ENCODE measurements around the gene PDAP1. TPM values are rescaled to one million over a fixed set of nuclear protein-coding genes. Genes with fewer than 3 reads are reported as not detected.

PDAP1 gene
- polyA plus RNA-seq, 1 of the 3 experiments (the other 2 are of a cell fraction), result 389 TPM

- no peaks in the 10 kb centered on the region for H3K9me2 ChIP-seq
- no peak overlapping the region for H2AFZ ChIP-seq (ENCODE audit: low read depth)
- TF ChIP-seq NFIC (IDR thresholded peaks at IDR 0.05; ENCODE audit: borderline replicate concordance) (no peak), PBX3 (IDR thresholded peaks at IDR 0.05) (no peak), JUND (IDR thresholded peaks at IDR 0.05) (no peak), EZH2phosphoT487 (IDR thresholded peaks at IDR 0.05; ENCODE audit: borderline replicate concordance, low read depth) (no peak), GABPA (IDR thresholded peaks at IDR 0.05; ENCODE audit: low read depth) (no peak), TEAD4 (IDR thresholded peaks at IDR 0.05; ENCODE audit: borderline replicate concordance, insufficient read depth) (no peak), POLR2AphosphoS5 (IDR thresholded peaks at IDR 0.05; ENCODE audit: low read depth, low read length) (no peak), TCF12 (IDR thresholded peaks at IDR 0.05) (no peak), USF1 (IDR thresholded peaks at IDR 0.05; ENCODE audit: borderline replicate concordance, low read depth) (no peak), MXI1 (IDR thresholded peaks at IDR 0.05; ENCODE audit: low read depth, low read length) (no peak)
- ChIA-PET CTCF (interaction anchor here (0.9 to 3.2 kb wide), 4 partner anchors 9 to 81 kb away, joined by 3 to 11 read pairs (median 5); no protein-coding TSS in a partner anchor), POLR2A (interaction anchor here (1.1 to 10.2 kb wide), 5 partner anchors 9 to 707 kb away, joined by 3 to 102 read pairs (median 7); partner anchors contain the start of genes AP4M1, BUD31, MCM7 and PDAP1)
- peaks cover 0 to 17% of the 10 kb centered on the region in 2 experiments; a peak in 1 of 4 replicates for H3K4me1 ChIP-seq (ENCODE audit: control insufficient read depth in 1 of 2, insufficient read depth in 2 of 2, low read depth in 1 of 2, low read length in 1 of 2)
- H3K9ac ChIP-seq, result no peak overlapping the region
- no peak overlapping the region for H3K4me2 ChIP-seq
- H3K9me3 ChIP-seq, result no peaks in the 10 kb centered on the region
- H3K27me3 ChIP-seq (ENCODE audit: insufficient read depth), result no peaks in the 10 kb centered on the region
- 96% methylated on average over 4 of the region's 4 CpGs for WGBS (ENCODE audit: low lambda C conversion rate)
- H4K20me1 ChIP-seq (ENCODE audit: insufficient read depth), result peaks cover 47% of the 10 kb centered on the region
- peak overlapping the region in 1 of 2 experiments; percentile 67; a peak in 1 of 4 replicates for H3K27ac ChIP-seq (ENCODE audit: low read depth in 2 of 2, low read length in 1 of 2)
- H3F3A ChIP-seq (replicated peaks; ENCODE audit: insufficient read depth), result peaks cover 80% of the 10 kb centered on the region
- no peak overlapping the region for H3K4me3 ChIP-seq (ENCODE audit: low read depth in 2 of 2, low read length in 1 of 2)
- H3K36me3 ChIP-seq (replicated peaks in 1 of 2; ENCODE audit: control insufficient read depth in 1 of 2, insufficient read depth in 2 of 2, low read length in 1 of 2), result peaks cover 57 to 65% of the 10 kb centered on the region in 2 experiments
- no peak for DNase-seq
- H3K79me2 ChIP-seq (ENCODE audit: insufficient read depth), result peaks cover 18% of the 10 kb centered on the region; the same call in 1 of the 2 replicates
Observed at GRCh38 chr7:99394188-99394502, 14.3 kb downstream of the PDAP1 start.

- TF ChIP-seq JUND (IDR thresholded peaks at IDR 0.05) (0 out of 2 replicates have a peak, but pooled peaks have one; percentile 1), IRF3 (IDR thresholded peaks at IDR 0.05; ENCODE audit: low read depth, low read length) (no peak), MAX (IDR thresholded peaks at IDR 0.05; ENCODE audit: low read depth) (no peak), USF1 (IDR thresholded peaks at IDR 0.05; ENCODE audit: borderline replicate concordance, low read depth) (peak; percentile 50; the same call in 1 of the 2 replicates), CHD2 (IDR thresholded peaks at IDR 0.05; ENCODE audit: low read length, partially characterized antibody) (peak; percentile 25), YY1 (IDR thresholded peaks at IDR 0.05; ENCODE audit: low read depth) (no peak), ZBTB33 (IDR thresholded peaks at IDR 0.05; ENCODE audit: borderline replicate concordance, low read depth) (0 out of 2 replicates have a peak, but pooled peaks have one; percentile 9), MXI1 (IDR thresholded peaks at IDR 0.05; ENCODE audit: low read depth, low read length) (peak; percentile 93), RFX5 (IDR thresholded peaks at IDR 0.05; ENCODE audit: low read length) (no peak), USF2 (IDR thresholded peaks at IDR 0.05; ENCODE audit: borderline replicate concordance, low read depth, low read length) (peak; percentile 20; the same call in 1 of the 2 replicates)
- CTCF ChIA-PET, result interaction anchor here (0.9 to 3.2 kb wide), 6 partner anchors 9 to 81 kb away, joined by 3 to 11 read pairs (median 4); no protein-coding TSS in a partner anchor
- H3K4me2 ChIP-seq, result peak overlapping the region; percentile 30; the same call in 1 of the 2 replicates
Observed at GRCh38 chr7:99393355-99394187, 14.8 kb downstream of the PDAP1 start.

More at GRCh38 chr7:99393355-99394187, 14.8 kb downstream of the PDAP1 start:
- Histone ChIP-seq H4K20me1 (ENCODE audit: insufficient read depth) (peaks cover 46% of the 10 kb centered on the region), H3K9ac (no peak overlapping the region), H3K27me3 (ENCODE audit: insufficient read depth) (no peaks in the 10 kb centered on the region), H3K4me1 (ENCODE audit: control insufficient read depth in 1 of 2, insufficient read depth in 2 of 2, low read depth in 1 of 2, low read length in 1 of 2) (peaks cover 0 to 17% of the 10 kb centered on the region in 2 experiments; a peak in 1 of 4 replicates), H3F3A (replicated peaks; ENCODE audit: insufficient read depth) (peaks cover 78% of the 10 kb centered on the region), H3K9me3 (no peaks in the 10 kb centered on the region), H2AFZ (ENCODE audit: low read depth) (no peak overlapping the region), H3K79me2 (ENCODE audit: insufficient read depth) (peaks cover 18% of the 10 kb centered on the region; the same call in 1 of the 2 replicates), H3K9me2 (no peaks in the 10 kb centered on the region), H3K36me3 (replicated peaks in 1 of 2; ENCODE audit: control insufficient read depth in 1 of 2, insufficient read depth in 2 of 2, low read length in 1 of 2) (peaks cover 60 to 63% of the 10 kb centered on the region in 2 experiments), H3K4me3 (ENCODE audit: low read depth in 2 of 2, low read length in 1 of 2) (peak overlapping the region in 1 of 2 experiments; percentile 41; a peak in 2 of 4 replicates), H3K27ac (ENCODE audit: low read depth in 2 of 2, low read length in 1 of 2) (peak overlapping the region in 1 of 2 experiments; percentile 67; a peak in 2 of 4 replicates)
- POLR2A ChIA-PET, result interaction anchor here (0.7 to 10.2 kb wide), 10 partner anchors 10 to 708 kb away, joined by 3 to 102 read pairs (median 5); partner anchors contain the start of genes AP4M1, BUD31, MCM7 and PDAP1
- peak; percentile 96 for DNase-seq
- 71% methylated on average over 29 of the region's 30 CpGs for WGBS (ENCODE audit: low lambda C conversion rate)

All from SK-N-SH (cell line).